GM18873 (cell line): Measurements from ENCODE around the gene TMEM178B.

Experiments used
- ATAC-seq: cut with Tn5 transposase; IDR thresholded peaks from one replicate; pipeline ENCODE4 v1.9.1; 2021; ENCODE audit warnings: mild to moderate bottlenecking, moderate library complexity, moderate number of reproducible peaks; ENCODE audit not compliant: unreplicated experiment, low FRiP score

TMEM178B gene

GRCh38 chr7:141444961-141445360, 371.1 kb downstream of the TMEM178B start:
- no peak for ATAC-seq

DNA sequence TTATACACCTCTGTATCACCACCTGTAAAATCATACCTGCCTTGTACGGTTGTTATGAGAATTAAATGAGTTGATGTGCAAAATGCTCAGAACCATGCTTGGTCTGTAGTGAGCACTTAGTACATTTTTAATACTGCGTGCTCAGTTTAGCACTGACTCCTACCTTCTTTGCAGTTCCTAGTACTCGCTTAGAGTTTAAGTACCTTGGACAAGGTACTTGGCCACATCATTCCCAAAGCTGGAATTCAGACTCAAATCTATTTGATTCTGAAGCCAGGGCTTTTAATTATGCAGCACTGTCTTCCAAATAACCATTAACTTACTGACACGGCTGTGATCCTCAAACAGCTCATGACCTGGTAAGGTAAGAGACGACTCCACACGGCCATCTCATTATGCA, 377.4 kb downstream of the TMEM178B start:
- no peak for ATAC-seq

DNA sequence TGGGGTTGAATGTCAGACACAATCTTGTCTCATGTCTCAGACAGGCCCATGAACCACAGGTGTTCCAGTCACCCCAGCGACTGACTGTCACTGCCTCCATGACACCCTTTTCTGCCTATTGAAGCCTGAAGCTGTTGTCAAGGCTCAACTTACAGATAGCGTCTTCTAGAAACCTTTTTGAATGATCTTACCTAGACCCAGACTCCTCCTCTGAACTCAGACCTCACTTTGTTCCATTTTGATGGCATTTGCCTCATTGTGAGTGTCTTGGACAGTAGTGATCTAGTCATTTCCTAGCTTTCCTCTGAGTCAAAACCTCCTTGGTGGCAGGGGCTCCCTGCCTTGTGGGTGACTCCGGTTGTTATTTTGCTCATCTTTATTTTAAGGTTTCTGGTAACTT, 379.0 kb downstream of the TMEM178B start:
- peak; percentile 58 for ATAC-seq

DNA sequence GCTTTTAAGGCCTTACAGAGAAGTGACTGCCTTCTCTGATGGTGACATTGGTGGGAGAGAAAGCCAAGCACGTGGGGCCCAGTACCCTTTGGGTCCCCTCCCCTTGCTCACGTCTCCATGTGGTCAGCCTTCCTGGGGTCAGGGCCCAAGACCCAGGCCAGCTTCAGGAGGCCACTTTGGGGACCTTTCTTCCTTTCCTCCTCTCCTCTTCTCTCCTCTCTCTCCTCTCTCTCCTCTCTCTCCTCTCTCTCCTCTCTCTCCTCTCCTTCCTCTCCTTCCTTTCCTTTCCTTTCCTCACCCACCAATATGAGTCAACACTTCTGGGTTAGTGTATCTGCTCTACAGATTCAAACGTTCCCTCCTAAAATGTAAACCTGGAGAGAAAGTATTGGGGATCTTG, 380.5 kb downstream of the TMEM178B start:
- ATAC-seq, result no peak

DNA sequence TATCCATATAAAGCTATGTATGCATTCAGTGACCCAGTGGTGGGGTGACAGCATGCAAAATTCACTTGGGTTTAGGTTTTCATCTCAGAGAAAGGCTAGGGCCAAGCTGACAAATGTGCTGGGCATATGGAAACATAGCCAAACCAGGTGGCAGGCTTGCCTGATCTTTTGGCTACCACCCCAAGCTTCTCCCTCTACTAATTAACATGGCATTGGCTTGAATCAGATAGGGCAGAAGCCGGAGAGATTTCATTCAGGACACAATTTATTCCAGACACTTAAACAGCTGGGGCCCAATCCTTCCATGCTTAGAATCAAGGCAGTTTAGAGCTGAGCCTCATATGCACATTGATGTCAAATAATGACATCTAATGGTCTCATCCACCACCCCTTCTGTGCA, 381.9 kb downstream of the TMEM178B start:
- no peak for ATAC-seq

DNA sequence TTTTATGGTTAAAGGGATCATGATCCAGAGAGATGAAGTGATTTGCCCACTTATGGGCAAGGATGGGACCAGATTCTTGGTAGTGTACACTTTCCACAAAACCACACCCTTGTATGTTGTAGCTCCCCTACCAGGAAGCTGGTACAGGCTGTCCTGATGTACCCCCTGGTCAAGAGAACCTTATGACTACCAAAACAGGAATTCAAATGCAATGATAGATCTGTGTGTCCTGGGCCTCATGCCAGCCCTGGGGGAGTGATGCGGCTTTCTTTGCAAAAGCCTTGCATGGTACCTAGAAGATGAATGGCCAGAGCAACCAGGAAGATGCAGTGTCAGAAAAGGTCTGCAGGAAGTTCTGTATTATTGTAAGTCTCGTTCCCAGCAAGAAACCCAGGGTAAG, 382.4 kb downstream of the TMEM178B start:
- ATAC-seq, result no peak

- no peak for ATAC-seq
These were observed 382.8 kb downstream of the TMEM178B start for GRCh38 chr7:141456711-141457110.

- no peak for ATAC-seq
These were observed 387.2 kb downstream of the TMEM178B start for GRCh38 chr7:141460781-141461715.

- ATAC-seq, result no peak
These were observed 388.1 kb downstream of the TMEM178B start for GRCh38 chr7:141461924-141462323.

DNA sequence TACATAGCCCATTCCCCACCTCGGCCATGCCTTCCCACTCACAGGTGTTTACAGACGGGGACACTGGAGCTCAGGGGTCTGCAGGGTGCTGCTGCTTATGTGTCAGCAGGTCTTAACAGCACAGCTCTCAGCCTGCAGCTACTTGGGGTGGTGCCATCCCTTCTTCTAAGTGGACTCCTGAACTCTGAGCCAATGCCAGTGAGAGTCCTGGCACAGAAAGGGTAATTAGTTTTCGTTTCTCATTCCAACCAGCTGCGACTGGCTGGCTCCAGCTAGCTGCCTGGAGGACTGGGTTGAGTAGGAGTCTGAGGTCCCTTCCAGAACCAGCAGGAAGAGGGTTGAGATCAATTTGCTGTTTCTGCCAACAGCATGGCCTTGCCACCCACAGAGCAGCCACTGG, 389.1 kb downstream of the TMEM178B start:
- no peak for ATAC-seq

DNA sequence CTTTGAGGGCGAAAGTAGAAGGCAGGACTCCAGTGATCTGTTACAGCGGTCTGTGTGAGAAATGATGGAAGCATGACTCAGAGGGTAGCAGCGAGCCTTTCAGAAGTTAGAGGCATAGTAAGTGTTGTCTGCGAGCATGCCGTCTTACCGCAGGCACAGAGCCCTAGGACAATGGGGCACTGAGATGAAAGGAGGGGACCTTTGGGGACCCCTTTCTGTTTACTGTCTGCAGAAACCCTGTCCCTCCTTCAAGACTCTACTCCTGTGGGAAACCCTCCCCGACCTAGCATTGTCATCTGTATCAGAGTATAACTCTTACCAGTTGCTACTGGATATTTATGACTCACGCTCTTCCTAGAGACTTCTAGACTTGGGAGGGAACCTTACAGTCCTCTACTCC, 390.1 kb downstream of the TMEM178B start:
- no peak for ATAC-seq

- ATAC-seq, result no peak
These were observed 390.7 kb downstream of the TMEM178B start for GRCh38 chr7:141464551-141464950.

GRCh38 chr7:141466151-141466904, 392.5 kb downstream of the TMEM178B start:
- ATAC-seq, result no peak

- no peak for ATAC-seq
These were observed 394.5 kb downstream of the TMEM178B start for GRCh38 chr7:141468341-141468740.

GRCh38 chr7:141475679-141476078, 401.8 kb downstream of the TMEM178B start:
- no peak for ATAC-seq

- ATAC-seq, result no peak
These were observed 404.0 kb downstream of the TMEM178B start for GRCh38 chr7:141477865-141478264.

DNA sequence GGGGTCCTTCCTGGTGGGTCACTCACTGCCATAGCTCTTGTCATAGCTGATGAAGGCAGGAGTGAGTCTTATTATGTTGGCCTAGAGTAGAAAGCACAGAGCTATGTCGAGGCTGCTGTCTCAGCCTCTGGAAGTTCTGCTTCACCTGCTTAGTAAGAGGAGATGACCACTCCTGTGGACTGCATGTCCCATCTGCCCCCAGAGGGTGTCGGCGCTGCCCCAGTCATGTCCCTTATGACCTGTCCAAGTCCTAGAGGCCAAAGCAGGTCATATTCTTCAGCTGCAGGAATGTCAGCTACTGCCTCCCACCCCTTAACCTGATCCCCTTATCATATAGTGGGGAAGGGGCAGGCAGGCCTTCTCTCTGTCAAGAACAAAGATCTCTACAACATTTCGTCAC, 405.0 kb downstream of the TMEM178B start:
- ATAC-seq, result no peak

- ATAC-seq, result no peak
These were observed 407.1 kb downstream of the TMEM178B start for GRCh38 chr7:141480953-141481352.

- no peak for ATAC-seq
These were observed 408.1 kb downstream of the TMEM178B start for GRCh38 chr7:141481971-141482370.

DNA sequence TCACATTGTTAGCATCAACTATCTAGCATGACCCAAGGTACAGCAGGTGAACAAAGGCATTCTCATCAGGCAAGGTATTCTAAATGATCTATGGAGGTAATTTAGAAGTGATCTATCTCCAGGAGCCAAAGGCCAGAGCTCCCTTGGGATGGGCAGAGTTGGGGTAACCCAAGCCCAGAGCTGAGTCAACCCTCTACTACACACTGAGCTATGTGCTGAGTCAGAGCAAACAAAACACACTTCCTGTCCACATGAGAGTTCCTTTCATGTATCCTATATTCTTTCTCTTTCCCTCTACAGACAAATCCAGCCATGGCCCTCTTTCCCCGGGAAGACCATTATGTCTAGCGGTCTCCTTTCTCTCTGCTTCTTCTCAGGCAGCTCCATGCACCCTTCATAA, 409.2 kb downstream of the TMEM178B start:
- no peak for ATAC-seq

GRCh38 chr7:141484907-141485306, 411.0 kb downstream of the TMEM178B start:
- ATAC-seq, result no peak

GRCh38 chr7:141486959-141487358, 413.1 kb downstream of the TMEM178B start:
- ATAC-seq, result no peak
